ENCODE results near the gene MRPL48. TPM values are rescaled to one million over a fixed set of nuclear protein-coding genes. Genes with fewer than 3 reads are reported as not detected.

MRPL48 gene
- total RNA-seq, 1 experiment from 2014 or later, result 41.6 TPM

DNA sequence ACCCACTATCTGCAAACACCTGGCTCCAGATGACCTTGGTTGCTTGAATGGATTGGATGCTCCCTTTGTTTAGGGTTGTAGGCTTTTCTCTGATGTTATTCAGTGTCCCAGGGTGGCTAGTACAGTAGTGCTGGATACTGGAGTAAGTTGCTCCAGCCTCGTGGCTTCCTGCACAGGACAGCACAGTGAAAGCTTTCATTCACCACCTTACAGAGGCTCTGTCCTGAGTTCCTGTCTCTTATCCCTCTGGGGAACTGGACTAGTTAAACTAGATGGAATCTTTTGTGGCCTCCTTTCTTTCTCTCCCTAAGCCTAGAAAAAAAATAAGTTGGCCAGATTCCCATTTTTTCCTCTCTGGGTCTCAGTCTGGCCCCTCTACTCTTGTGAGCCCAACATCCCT is 42.6 kb downstream of the MRPL48 start:
- Histone ChIP-seq H4K20me1 (ENCODE audit: insufficient read depth, low read depth, low read length) (no peaks in the 10 kb centered on the region), H3K9me3 (ENCODE audit: low read length) (no peaks in the 10 kb centered on the region), H3K27ac (ENCODE audit: low read length) (no peak overlapping the region), H3K36me3 (ENCODE audit: insufficient read depth, low read length) (no peaks in the 10 kb centered on the region; the same call in 1 of the 2 replicates), H3K4me2 (ENCODE audit: low read depth, low read length, poor library complexity, severe bottlenecking) (no peak overlapping the region), H3K79me2 (ENCODE audit: low read length) (no peaks in the 10 kb centered on the region), H3K27me3 (ENCODE audit: low read length) (no peaks in the 10 kb centered on the region), H3K4me1 (ENCODE audit: low read length) (no peaks in the 10 kb centered on the region), H3K9ac (ENCODE audit: low read length) (no peak overlapping the region), H3K9me2 (replicated peaks; ENCODE audit: insufficient read depth, low read length) (no peaks in the 10 kb centered on the region), H3K4me3 (ENCODE audit: low read length) (no peak overlapping the region), H2AFZ (ENCODE audit: low read length) (no peak overlapping the region)
- no peak for DNase-seq

GRCh38 chr11:73833067-73833466 is 45.4 kb downstream of the MRPL48 start:
- no peak overlapping the region for H3K4me2 ChIP-seq (ENCODE audit: low read depth, low read length, poor library complexity, severe bottlenecking)
- no peaks in the 10 kb centered on the region for H3K9me2 ChIP-seq (replicated peaks; ENCODE audit: insufficient read depth, low read length)
- DNase-seq, result no peak
- no peaks in the 10 kb centered on the region for H4K20me1 ChIP-seq (ENCODE audit: insufficient read depth, low read depth, low read length)
- no peak overlapping the region for H3K9ac ChIP-seq (ENCODE audit: low read length)
- H3K27me3 ChIP-seq (ENCODE audit: low read length), result no peaks in the 10 kb centered on the region
- no peaks in the 10 kb centered on the region; the same call in 1 of the 2 replicates for H3K79me2 ChIP-seq (ENCODE audit: low read length)
- no peaks in the 10 kb centered on the region for H3K9me3 ChIP-seq (ENCODE audit: low read length)
- H2AFZ ChIP-seq (ENCODE audit: low read length), result no peak overlapping the region
- no peaks in the 10 kb centered on the region for H3K36me3 ChIP-seq (ENCODE audit: insufficient read depth, low read length)
- H3K27ac ChIP-seq (ENCODE audit: low read length), result no peak overlapping the region
- no peaks in the 10 kb centered on the region for H3K4me1 ChIP-seq (ENCODE audit: low read length)
- no peak overlapping the region for H3K4me3 ChIP-seq (ENCODE audit: low read length)

DNA sequence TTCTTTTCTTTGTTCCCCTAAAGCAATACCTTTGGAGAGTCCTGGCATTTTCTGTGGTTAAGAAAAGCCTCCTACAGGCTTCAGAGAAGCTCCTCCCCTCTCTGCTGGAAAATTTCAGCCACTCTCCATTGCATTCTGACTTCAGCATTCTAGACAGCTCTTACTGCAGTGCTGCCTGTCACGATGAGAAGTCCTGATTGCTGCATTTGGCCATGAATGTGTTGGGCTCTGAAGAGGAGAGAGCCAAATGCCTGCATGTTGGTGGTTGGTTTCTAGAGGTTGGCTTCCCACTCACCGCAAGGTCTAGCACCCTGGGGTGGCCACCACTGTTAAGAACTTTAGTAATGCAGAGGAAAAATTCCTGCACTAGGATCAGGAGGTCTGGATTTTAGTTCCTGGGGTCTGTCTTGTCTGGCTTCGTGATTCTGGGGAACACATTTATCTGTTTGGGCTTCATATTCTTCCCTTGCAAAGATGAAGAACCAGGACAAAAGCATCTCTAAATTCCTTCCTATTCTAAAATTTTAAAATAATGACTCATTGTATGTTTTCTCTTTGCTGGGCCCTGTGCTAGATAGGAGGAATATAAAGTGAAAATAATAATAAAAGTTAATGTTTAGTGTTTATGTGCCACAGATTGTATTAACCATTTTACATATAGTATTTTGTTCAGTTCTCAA is 50.9 kb downstream of the MRPL48 start:
- Histone ChIP-seq H3K36me3 (ENCODE audit: insufficient read depth, low read length) (peaks cover 4% of the 10 kb centered on the region; the same call in 1 of the 2 replicates), H3K27me3 (ENCODE audit: low read length) (no peaks in the 10 kb centered on the region), H4K20me1 (ENCODE audit: insufficient read depth, low read depth, low read length) (no peaks in the 10 kb centered on the region), H3K27ac (ENCODE audit: low read length) (no peak overlapping the region), H3K9ac (ENCODE audit: low read length) (no peak overlapping the region), H3K4me1 (ENCODE audit: low read length) (no peaks in the 10 kb centered on the region), H3K9me3 (ENCODE audit: low read length) (no peaks in the 10 kb centered on the region), H3K4me2 (ENCODE audit: low read depth, low read length, poor library complexity, severe bottlenecking) (no peak overlapping the region), H3K9me2 (replicated peaks; ENCODE audit: insufficient read depth, low read length) (no peaks in the 10 kb centered on the region), H3K79me2 (ENCODE audit: low read length) (no peaks in the 10 kb centered on the region; the same call in 1 of the 2 replicates), H3K4me3 (ENCODE audit: low read length) (no peak overlapping the region), H2AFZ (ENCODE audit: low read length) (no peak overlapping the region)
- no peak for DNase-seq

DNA sequence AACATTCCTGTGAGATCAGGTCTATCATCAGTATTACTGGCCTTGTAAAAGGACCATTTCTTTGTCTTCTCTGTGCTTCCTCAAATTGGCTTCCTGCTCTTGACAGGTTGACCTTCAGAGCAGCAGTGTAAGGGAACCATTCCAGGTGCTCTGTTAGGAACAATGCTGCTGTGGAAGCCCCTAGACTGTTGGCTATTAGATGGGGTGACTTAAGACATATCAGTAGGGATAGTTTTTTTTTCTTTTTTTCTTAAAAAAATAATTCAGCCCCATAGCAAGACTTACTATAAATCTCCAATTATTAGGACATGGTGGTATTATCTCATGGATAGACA is 51.4 kb downstream of the MRPL48 start:
- no peaks in the 10 kb centered on the region for H3K9me2 ChIP-seq (replicated peaks; ENCODE audit: insufficient read depth, low read length)
- H2AFZ ChIP-seq (ENCODE audit: low read length), result no peak overlapping the region
- no peaks in the 10 kb centered on the region for H4K20me1 ChIP-seq (ENCODE audit: insufficient read depth, low read depth, low read length)
- H3K9me3 ChIP-seq (ENCODE audit: low read length), result no peaks in the 10 kb centered on the region
- DNase-seq, result no peak
- H3K4me2 ChIP-seq (ENCODE audit: low read depth, low read length, poor library complexity, severe bottlenecking), result no peak overlapping the region
- H3K79me2 ChIP-seq (ENCODE audit: low read length), result no peaks in the 10 kb centered on the region; the same call in 1 of the 2 replicates
- H3K4me1 ChIP-seq (ENCODE audit: low read length), result no peaks in the 10 kb centered on the region; the same call in 1 of the 2 replicates
- peaks cover 4% of the 10 kb centered on the region; the same call in 1 of the 2 replicates for H3K36me3 ChIP-seq (ENCODE audit: insufficient read depth, low read length)
- no peak overlapping the region for H3K9ac ChIP-seq (ENCODE audit: low read length)
- no peak overlapping the region for H3K27ac ChIP-seq (ENCODE audit: low read length)
- no peak overlapping the region for H3K4me3 ChIP-seq (ENCODE audit: low read length)
- H3K27me3 ChIP-seq (ENCODE audit: low read length), result no peaks in the 10 kb centered on the region

GRCh38 chr11:73851046-73851764 is 63.5 kb downstream of the MRPL48 start:
- H3K27ac ChIP-seq (ENCODE audit: low read length), result peak overlapping the region; percentile 30
- H3K4me2 ChIP-seq (ENCODE audit: low read depth, low read length, poor library complexity, severe bottlenecking), result peak overlapping the region; percentile 4
- no peaks in the 10 kb centered on the region for H3K27me3 ChIP-seq (ENCODE audit: low read length)
- no peak overlapping the region for H3K4me3 ChIP-seq (ENCODE audit: low read length)
- no peaks in the 10 kb centered on the region for H4K20me1 ChIP-seq (ENCODE audit: insufficient read depth, low read depth, low read length)
- peaks cover 16% of the 10 kb centered on the region for H3K4me1 ChIP-seq (ENCODE audit: low read length)
- no peaks in the 10 kb centered on the region for H3K9me3 ChIP-seq (ENCODE audit: low read length)
- H3K9ac ChIP-seq (ENCODE audit: low read length), result no peak overlapping the region
- no peaks in the 10 kb centered on the region for H3K36me3 ChIP-seq (ENCODE audit: insufficient read depth, low read length)
- H2AFZ ChIP-seq (ENCODE audit: low read length), result no peak overlapping the region
- no peaks in the 10 kb centered on the region for H3K79me2 ChIP-seq (ENCODE audit: low read length)
- no peaks in the 10 kb centered on the region for H3K9me2 ChIP-seq (replicated peaks; ENCODE audit: insufficient read depth, low read length)
- DNase-seq, result peak; percentile 66

DNA sequence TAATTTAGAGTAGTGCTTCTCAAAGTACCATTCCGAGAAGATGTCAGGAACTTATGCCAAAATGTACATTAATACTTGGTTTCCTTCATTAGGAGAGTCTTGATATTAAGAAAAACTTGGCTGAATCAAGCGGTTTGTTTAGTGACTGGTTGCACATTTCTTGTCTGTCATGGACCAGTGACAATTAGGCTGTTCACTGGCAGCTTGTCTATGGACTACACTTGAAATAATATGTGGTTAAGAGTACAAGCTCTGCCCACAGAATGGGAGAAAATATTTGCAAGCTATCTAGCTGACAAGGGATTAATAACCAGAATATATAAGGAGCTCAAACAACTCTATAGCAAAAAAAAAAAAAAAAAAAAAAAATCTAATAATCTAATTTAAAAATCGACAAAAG is 64.4 kb downstream of the MRPL48 start:
- H3K36me3 ChIP-seq (ENCODE audit: insufficient read depth, low read length), result no peaks in the 10 kb centered on the region
- no peak overlapping the region for H3K4me3 ChIP-seq (ENCODE audit: low read length)
- no peak overlapping the region for H2AFZ ChIP-seq (ENCODE audit: low read length)
- no peak for DNase-seq
- H3K4me1 ChIP-seq (ENCODE audit: low read length), result peaks cover 20% of the 10 kb centered on the region
- H4K20me1 ChIP-seq (ENCODE audit: insufficient read depth, low read depth, low read length), result no peaks in the 10 kb centered on the region
- no peak overlapping the region for H3K9ac ChIP-seq (ENCODE audit: low read length)
- no peak overlapping the region for H3K4me2 ChIP-seq (ENCODE audit: low read depth, low read length, poor library complexity, severe bottlenecking)
- no peaks in the 10 kb centered on the region for H3K79me2 ChIP-seq (ENCODE audit: low read length)
- H3K9me2 ChIP-seq (replicated peaks; ENCODE audit: insufficient read depth, low read length), result no peaks in the 10 kb centered on the region
- H3K27me3 ChIP-seq (ENCODE audit: low read length), result no peaks in the 10 kb centered on the region
- H3K27ac ChIP-seq (ENCODE audit: low read length), result no peak overlapping the region
- no peaks in the 10 kb centered on the region for H3K9me3 ChIP-seq (ENCODE audit: low read length)

DNA sequence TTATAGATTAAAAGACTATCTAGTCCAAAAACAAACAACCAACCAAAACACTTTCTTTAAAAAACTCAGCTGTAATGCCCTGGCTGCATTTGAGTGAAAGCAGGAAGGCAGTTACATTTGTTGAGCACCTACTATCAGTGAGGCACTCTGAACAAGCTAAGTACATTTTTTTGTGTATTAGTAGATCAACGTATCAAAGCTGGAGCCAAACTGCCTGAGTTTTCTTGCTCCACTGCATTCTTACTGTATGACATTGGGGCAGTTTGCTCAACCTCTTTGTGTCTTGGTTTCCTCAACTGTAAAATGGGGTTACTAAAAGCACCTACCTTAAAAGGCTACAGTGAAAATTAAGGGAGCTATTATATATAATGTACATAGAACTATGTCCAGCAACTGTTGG is 67.0 kb downstream of the MRPL48 start:
- H3K4me2 ChIP-seq (ENCODE audit: low read depth, low read length, poor library complexity, severe bottlenecking), result no peak overlapping the region

DNA sequence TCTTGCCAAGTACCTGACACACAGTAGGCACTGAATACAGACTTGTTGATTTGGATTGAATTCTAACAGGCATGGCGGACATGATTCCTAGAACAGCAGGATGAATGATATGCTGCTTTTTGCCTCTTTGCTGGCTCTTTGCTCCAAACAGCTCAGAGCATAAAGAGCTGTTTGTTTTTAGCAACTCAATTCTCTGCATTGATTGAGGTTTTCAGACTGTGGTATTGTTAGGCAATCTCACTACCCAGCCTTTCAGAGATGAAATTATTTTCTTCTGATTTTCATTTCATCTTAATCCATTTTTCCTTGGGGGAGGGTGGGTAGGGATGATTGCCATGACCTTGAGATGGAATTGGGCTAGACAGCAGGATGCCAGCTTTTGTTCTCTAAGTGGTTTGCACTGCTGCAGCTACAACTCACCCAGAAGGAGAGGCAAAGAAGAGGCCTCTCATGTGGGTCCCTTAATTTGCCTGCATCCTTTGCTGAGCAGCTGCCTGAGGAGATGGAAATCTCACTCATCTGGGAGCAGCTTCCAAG is 68.4 kb downstream of the MRPL48 start:
- Histone ChIP-seq H4K20me1 (ENCODE audit: insufficient read depth, low read depth, low read length) (no peaks in the 10 kb centered on the region), H3K27me3 (ENCODE audit: low read length) (no peaks in the 10 kb centered on the region), H3K4me1 (ENCODE audit: low read length) (peaks cover 17% of the 10 kb centered on the region), H3K9me2 (replicated peaks; ENCODE audit: insufficient read depth, low read length) (no peaks in the 10 kb centered on the region), H3K4me3 (ENCODE audit: low read length) (no peak overlapping the region), H3K27ac (ENCODE audit: low read length) (peak overlapping the region; percentile 58), H3K36me3 (ENCODE audit: insufficient read depth, low read length) (no peaks in the 10 kb centered on the region), H3K79me2 (ENCODE audit: low read length) (no peaks in the 10 kb centered on the region), H3K9me3 (ENCODE audit: low read length) (no peaks in the 10 kb centered on the region), H2AFZ (ENCODE audit: low read length) (no peak overlapping the region), H3K9ac (ENCODE audit: low read length) (0 out of 2 replicates have a peak overlapping the region, but pooled peaks have one; percentile 24), H3K4me2 (ENCODE audit: low read depth, low read length, poor library complexity, severe bottlenecking) (no peak overlapping the region)
- DNase-seq, result no peak

More for the DNA sequence above, 67.0 kb downstream of the MRPL48 start:
- H3K27ac ChIP-seq (ENCODE audit: low read length), result no peak overlapping the region
- H3K27me3 ChIP-seq (ENCODE audit: low read length), result no peaks in the 10 kb centered on the region
- no peaks in the 10 kb centered on the region for H4K20me1 ChIP-seq (ENCODE audit: insufficient read depth, low read depth, low read length)
- H3K4me3 ChIP-seq (ENCODE audit: low read length), result no peak overlapping the region
- no peak overlapping the region for H3K9ac ChIP-seq (ENCODE audit: low read length)
- no peaks in the 10 kb centered on the region for H3K79me2 ChIP-seq (ENCODE audit: low read length)
- H3K4me1 ChIP-seq (ENCODE audit: low read length), result peaks cover 20% of the 10 kb centered on the region
- H2AFZ ChIP-seq (ENCODE audit: low read length), result no peak overlapping the region
- H3K36me3 ChIP-seq (ENCODE audit: insufficient read depth, low read length), result no peaks in the 10 kb centered on the region
- no peaks in the 10 kb centered on the region for H3K9me3 ChIP-seq (ENCODE audit: low read length)
- no peaks in the 10 kb centered on the region for H3K9me2 ChIP-seq (replicated peaks; ENCODE audit: insufficient read depth, low read length)
- DNase-seq, result no peak
